ENCODE data around the gene PRDM2.

PRDM2 gene

DNA sequence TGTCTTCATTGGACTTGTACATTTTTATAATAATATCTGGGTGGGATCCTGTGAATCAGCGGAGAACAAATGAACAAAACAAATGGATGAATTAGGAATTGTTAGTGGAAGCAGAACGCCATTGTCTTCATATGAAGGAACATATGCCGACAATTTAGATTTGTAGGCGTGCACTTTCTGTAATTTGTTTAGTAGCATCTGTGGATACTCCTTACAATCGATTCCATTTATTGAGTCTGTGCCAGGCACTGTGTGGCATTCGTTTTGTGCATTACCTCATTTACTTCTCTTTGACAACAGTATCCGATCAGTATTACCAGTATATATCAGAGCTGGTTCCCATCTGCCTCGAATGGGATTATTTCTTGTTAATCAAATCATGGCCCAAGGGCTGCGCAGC, 61.9 kb downstream of the PRDM2 start:
- FAIRE-seq (no peak), DNase-seq (ENCODE audit: extremely low spot score, insufficient read length, low read depth) (no peak)

DNA sequence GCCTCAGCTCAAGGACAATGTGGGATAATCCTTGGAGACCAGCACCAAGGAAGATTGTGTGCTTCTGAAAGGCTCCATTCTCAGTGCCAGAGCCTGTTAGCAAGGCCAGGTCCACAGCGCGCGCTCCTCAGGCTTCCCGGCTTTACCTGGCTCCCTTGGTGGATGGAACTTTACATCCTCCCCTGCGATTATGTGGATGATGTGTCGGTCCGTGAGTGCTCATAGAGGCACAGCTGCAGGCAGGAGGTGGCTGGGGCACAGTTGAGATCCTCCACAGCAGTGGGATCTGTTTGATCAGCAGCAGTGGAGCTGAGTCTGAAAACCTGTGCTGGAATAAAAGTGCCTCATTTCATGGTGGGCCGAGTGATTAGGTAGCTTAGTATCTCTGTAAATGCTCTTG, 62.7 kb downstream of the PRDM2 start:
- DNase-seq (ENCODE audit: extremely low spot score, insufficient read length, low read depth) (no peak), FAIRE-seq (no peak)

GRCh38 chr1:13763222-13763621, 63.2 kb downstream of the PRDM2 start:
- no peak for FAIRE-seq
- DNase-seq (ENCODE audit: extremely low spot score, insufficient read length, low read depth): no peak

GRCh38 chr1:13763991-13764390, 64.0 kb downstream of the PRDM2 start:
- DNase-seq (ENCODE audit: extremely low spot score, insufficient read length, low read depth): no peak
- no peak for FAIRE-seq

DNA sequence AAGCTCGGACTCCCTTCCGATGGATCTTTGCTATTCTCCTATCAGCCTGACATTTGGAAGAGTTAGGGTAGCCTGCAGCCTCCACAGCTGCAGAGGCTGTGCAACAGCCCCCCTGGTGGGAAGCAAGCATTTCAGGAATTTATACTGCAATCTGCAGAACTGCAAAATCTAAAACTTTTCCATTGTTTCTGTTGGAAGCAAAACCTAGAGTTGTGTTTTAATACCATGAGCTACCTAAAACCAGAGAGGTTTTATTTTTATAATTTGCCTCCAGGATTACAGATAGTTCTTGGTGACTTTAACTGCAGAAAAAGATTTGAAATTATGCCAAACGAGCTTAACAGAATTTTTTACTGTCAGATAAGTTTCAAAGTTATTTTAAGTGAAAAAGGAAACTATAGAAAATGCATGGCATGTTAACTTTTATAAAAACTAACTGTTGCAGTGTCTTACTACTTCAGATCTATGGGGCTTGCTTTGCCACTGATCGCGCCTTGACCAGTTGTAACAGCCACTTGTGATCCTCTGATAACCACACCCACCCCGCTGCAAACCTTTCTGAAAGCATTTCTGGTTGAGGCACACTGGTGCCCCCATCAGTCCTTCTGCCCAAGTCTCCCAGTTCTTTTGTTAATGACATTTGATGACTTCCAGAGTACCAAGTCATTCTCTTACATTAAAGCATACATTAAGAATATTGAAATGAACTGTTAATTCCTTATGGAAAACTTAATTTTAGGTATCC, 64.8 kb downstream of the PRDM2 start:
- peak; percentile 80 for FAIRE-seq
- no peak for DNase-seq (ENCODE audit: extremely low spot score, insufficient read length, low read depth)

GRCh38 chr1:13766592-13767564, 66.9 kb downstream of the PRDM2 start:
- no peak for FAIRE-seq

DNA sequence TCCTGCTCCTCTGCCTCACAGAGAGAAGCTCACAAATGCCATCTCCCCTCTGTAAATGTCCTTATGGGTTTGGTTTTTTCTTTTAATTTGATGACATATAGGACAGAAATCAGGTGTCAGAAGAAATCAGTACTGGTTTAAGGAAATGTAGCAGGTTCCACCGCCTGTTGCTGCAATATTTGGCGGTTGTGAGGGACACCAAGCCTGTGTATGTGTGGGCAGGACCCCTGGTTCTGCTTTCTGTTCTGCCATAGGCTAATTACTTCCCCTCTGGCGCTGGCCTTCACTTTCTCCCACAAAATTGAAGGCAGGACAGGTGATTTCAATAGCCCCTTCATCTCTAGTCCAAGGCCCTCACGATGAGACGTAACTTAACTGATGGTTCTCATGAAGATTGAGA, 69.2 kb downstream of the PRDM2 start:
- DNase-seq (ENCODE audit: extremely low spot score, insufficient read length, low read depth): no peak
- FAIRE-seq: no peak

More at GRCh38 chr1:13766592-13767564, 66.9 kb downstream of the PRDM2 start:
- DNase-seq (ENCODE audit: extremely low spot score, insufficient read length, low read depth): no peak

- no peak for FAIRE-seq
These were observed 69.8 kb downstream of the PRDM2 start for GRCh38 chr1:13769830-13770229.

GRCh38 chr1:13770743-13771142, 70.8 kb downstream of the PRDM2 start:
- FAIRE-seq (no peak), DNase-seq (ENCODE audit: extremely low spot score, insufficient read length, low read depth) (no peak)

More at GRCh38 chr1:13769830-13770229, 69.8 kb downstream of the PRDM2 start:
- DNase-seq (ENCODE audit: extremely low spot score, insufficient read length, low read depth): no peak

GRCh38 chr1:13771745-13772144, 71.8 kb downstream of the PRDM2 start:
- no peak for DNase-seq (ENCODE audit: extremely low spot score, insufficient read length, low read depth)
- FAIRE-seq: no peak

- FAIRE-seq (no peak), DNase-seq (ENCODE audit: extremely low spot score, insufficient read length, low read depth) (no peak)
These were observed 72.3 kb downstream of the PRDM2 start for GRCh38 chr1:13772271-13772670.

- FAIRE-seq (no peak), DNase-seq (ENCODE audit: extremely low spot score, insufficient read length, low read depth) (no peak)
These were observed 74.1 kb downstream of the PRDM2 start for GRCh38 chr1:13774121-13774520.

DNA sequence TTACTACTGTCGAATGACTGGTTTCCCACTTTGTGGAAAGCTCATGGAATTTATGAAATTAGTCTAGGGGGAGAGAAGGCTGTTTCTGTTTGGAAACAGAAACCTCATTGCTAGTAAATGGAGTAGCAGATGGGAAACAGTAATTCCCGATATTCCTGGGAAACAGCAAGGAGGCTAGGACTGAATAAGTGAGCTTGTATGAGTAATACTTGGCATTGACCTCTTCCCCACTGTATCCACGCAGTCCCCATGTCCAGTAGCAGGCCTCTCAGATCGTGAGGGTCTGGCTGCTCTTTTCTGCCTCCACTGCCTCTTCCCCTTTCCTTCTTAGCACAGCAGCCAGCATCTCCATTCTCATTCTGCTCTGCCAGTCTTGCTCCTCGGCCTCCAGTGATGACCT, 75.5 kb downstream of the PRDM2 start:
- FAIRE-seq (no peak), DNase-seq (ENCODE audit: extremely low spot score, insufficient read length, low read depth) (no peak)

DNA sequence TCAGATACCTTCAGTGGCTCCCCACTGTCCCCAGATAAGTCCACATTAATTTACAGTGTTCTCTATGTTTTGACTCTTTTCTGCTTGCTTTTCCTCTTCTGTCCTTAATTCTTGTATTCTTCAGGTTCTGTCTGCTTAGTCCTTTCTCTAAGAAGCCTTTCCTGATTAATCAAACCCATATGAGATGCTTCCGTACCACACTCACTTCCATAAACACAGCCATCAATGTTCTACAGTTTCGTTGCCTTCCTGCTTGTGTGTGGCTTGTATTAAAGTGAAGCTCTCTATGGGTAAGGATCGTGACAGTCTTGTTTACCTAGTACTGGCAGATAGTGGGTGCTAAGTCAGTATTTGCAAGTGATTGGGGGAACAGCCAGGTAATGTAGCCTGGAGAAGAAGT, 75.9 kb downstream of the PRDM2 start:
- no peak for DNase-seq (ENCODE audit: extremely low spot score, insufficient read length, low read depth)
- FAIRE-seq: no peak

GRCh38 chr1:13778431-13778830, 78.4 kb downstream of the PRDM2 start:
- DNase-seq (ENCODE audit: extremely low spot score, insufficient read length, low read depth) (no peak), FAIRE-seq (no peak)

DNA sequence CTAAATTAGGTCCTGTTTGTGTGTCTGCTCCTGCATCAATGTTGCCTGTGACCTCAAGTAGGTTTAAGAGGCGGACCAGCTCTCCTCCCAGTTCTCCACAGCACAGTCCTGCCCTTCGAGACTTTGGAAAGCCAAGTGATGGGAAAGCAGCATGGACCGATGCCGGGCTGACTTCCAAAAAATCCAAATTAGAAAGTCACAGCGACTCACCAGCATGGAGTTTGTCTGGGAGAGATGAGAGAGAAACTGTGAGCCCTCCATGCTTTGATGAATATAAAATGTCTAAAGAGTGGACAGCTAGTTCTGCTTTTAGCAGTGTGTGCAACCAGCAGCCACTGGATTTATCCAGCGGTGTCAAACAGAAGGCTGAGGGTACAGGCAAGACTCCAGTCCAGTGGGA, 79.9 kb downstream of the PRDM2 start:
- FAIRE-seq: no peak
- DNase-seq (ENCODE audit: extremely low spot score, insufficient read length, low read depth): no peak

DNA sequence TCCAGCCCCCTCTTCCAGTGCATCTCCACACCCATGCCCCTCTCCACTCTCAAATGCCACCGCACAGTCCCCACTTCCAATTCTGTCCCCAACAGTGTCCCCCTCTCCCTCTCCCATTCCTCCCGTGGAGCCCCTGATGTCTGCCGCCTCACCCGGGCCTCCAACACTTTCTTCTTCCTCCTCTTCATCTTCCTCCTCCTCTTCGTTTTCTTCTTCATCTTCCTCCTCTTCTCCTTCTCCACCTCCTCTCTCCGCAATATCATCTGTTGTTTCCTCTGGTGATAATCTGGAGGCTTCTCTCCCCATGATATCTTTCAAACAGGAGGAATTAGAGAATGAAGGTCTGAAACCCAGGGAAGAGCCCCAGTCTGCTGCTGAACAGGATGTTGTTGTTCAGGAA, 80.8 kb downstream of the PRDM2 start:
- DNase-seq (ENCODE audit: extremely low spot score, insufficient read length, low read depth) (no peak), FAIRE-seq (no peak)

DNA sequence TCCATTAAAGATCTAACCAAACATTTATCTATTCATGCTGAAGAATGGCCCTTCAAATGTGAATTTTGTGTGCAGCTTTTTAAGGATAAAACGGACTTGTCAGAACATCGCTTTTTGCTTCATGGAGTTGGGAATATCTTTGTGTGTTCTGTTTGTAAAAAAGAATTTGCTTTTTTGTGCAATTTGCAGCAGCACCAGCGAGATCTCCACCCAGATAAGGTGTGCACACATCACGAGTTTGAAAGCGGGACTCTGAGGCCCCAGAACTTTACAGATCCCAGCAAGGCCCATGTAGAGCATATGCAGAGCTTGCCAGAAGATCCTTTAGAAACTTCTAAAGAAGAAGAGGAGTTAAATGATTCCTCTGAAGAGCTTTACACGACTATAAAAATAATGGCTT, 81.2 kb downstream of the PRDM2 start:
- DNase-seq (ENCODE audit: extremely low spot score, insufficient read length, low read depth) (no peak), FAIRE-seq (no peak)

- DNase-seq (ENCODE audit: extremely low spot score, insufficient read length, low read depth) (no peak), FAIRE-seq (no peak)
These were observed 82.1 kb downstream of the PRDM2 start for GRCh38 chr1:13781907-13782633.

DNA sequence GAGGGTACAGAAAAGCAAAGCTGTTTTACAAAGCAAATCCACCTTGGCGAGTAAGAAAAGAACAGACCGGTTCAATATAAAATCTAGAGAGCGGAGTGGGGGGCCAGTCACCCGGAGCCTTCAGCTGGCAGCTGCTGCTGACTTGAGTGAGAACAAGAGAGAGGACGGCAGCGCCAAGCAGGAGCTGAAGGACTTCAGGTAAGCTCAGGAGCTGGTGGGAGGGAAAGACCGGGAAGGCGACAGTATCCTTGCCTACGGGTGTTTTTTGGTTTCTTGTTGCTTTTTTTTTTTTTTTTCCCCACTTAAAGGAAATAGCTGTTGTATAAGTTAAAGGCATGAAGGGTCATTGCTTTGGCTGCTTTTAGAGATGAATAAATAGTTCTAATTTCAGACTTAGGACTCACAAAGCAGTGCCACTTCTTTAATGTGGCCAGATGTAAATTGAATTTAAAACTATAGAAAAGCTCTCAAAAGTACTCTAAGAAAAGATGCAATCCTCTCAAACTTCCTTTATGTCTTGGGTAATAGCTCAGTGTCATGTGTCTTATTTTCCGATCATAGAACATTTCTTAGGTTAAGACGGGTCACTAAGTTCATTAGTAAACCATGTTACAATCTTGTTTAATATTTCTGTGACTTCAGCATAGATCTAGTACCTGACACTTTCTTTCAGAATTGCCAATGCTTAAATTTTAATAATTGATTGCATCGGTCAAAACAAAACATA, 82.8 kb downstream of the PRDM2 start:
- DNase-seq (ENCODE audit: extremely low spot score, insufficient read length, low read depth) (no peak), FAIRE-seq (no peak)
